ENCODE data around the gene LURAP1L. TPM values are rescaled to one million over a fixed set of nuclear protein-coding genes. Genes with fewer than 3 reads are reported as not detected.

The LURAP1L gene
- total RNA-seq, 2 donors from 2014 or later, result 0.24 to 1.3 TPM

DNA sequence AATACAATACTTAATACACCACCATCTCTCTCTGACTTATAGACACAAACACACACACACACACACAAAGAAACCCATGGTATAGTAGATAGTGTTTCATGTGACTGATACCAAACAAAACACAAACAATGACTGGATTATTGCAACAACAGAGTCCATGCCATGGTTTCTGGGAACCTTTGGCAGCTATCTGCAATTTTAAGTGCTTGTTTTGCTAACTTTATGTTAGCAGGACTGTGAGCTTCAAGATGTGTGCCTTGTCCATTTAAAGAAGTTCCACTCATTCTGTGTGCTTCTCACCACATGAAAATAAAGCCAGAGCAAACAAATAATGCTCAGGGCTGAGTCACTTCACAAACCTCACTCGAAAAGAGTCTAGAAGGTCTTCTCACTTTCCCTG lies 15.1 kb upstream of the LURAP1L start:
- no peaks in the 10 kb centered on the region for H3K27me3 Mint-ChIP-seq (ENCODE audit: insufficient read depth)
- 91% methylated on average over 1 of the region's 1 CpG; no CpG with 5 or more reads in 1 of the 2 experiments for WGBS, 2 experiments (ENCODE audit: insufficient coverage in 1 of 2, insufficient read length in 1 of 2)
- no peaks in the 10 kb centered on the region for H3K27me3 ChIP-seq (ENCODE audit: control insufficient read depth, insufficient read depth, low read length, poor library complexity, severe bottlenecking)
- H3K27ac Mint-ChIP-seq, result no peak overlapping the region
- H3K9me3 ChIP-seq (ENCODE audit: control insufficient read depth, low read length), result no peaks in the 10 kb centered on the region
- peaks cover 10% of the 10 kb centered on the region for H3K4me1 ChIP-seq (ENCODE audit: control insufficient read depth, insufficient read depth, low read length)
- H3K9ac ChIP-seq (ENCODE audit: extremely low read depth, low read length, poor library complexity, severe bottlenecking), result no peak overlapping the region
- H3K36me3 Mint-ChIP-seq (ENCODE audit: low read depth), result no peaks in the 10 kb centered on the region
- H3K4me3 Mint-ChIP-seq, result no peak overlapping the region
- no peak overlapping the region for H3K4me3 ChIP-seq (ENCODE audit: low read length)
- H3K9me3 Mint-ChIP-seq, result no peaks in the 10 kb centered on the region
- H3K27ac ChIP-seq (ENCODE audit: low read depth, low read length), result no peak overlapping the region
- TF ChIP-seq CTCF (conservative IDR thresholded peaks at IDR 0.05), result no peak
- no peak for DNase-seq
- no peaks in the 10 kb centered on the region for H3K36me3 ChIP-seq (ENCODE audit: control insufficient read depth, insufficient read depth, low read length)
- H3K4me1 Mint-ChIP-seq, result peaks cover 21% of the 10 kb centered on the region

DNA sequence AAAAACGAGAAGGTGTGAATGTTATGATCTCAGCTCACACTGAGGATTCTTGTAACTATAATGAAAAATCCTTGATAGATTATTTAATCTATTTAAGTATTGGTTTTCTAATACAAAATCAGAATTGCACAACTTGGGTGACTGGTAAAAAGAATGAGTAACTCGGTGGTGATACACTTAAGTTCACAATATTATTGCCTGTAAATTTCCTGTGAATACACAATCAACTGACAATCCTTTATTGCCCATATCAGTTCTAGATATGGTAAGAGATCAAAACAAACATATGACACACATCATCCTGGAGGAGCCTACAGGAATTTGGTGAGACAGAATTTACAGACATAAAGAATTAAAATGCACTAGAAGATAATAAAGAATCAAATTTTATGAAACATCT lies 14.1 kb upstream of the LURAP1L start:
- WGBS, 2 experiments (ENCODE audit: insufficient coverage in 1 of 2, insufficient read length in 1 of 2), result no CpG with 5 or more reads among the region's 2 CpGs
- no peak overlapping the region for H3K4me3 Mint-ChIP-seq

DNA sequence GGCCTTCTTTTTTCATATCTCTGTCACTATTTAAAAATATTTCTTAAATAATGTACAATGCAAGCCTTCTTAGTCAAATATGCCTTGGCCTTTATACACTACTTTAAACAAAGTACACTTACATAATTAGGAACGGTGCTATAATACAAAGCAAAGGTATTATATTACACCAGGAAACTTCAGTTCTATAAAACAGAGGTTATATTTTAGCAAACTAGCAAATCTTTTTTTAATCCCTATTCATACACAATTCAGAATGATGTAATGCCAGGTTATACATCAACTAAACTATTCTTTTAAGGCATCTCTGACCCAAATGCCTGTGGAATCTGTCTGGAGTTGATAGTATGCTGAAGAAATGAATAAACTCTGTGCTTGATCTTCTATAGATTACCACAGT lies 10.7 kb upstream of the LURAP1L start:
- Histone ChIP-seq H3K36me3 (ENCODE audit: control insufficient read depth, insufficient read depth, low read length) (no peaks in the 10 kb centered on the region), H3K27me3 (ENCODE audit: control insufficient read depth, insufficient read depth, low read length, poor library complexity, severe bottlenecking) (no peaks in the 10 kb centered on the region), H3K9me3 (ENCODE audit: control insufficient read depth, low read length) (no peaks in the 10 kb centered on the region), H3K4me3 (ENCODE audit: low read length) (no peak overlapping the region), H3K9ac (ENCODE audit: extremely low read depth, low read length, poor library complexity, severe bottlenecking) (no peak overlapping the region), H3K4me1 (ENCODE audit: control insufficient read depth, insufficient read depth, low read length) (peaks cover 10% of the 10 kb centered on the region), H3K27ac (ENCODE audit: low read depth, low read length) (no peak overlapping the region)
- Mint-ChIP-seq H3K9me3 (no peaks in the 10 kb centered on the region), H3K27ac (no peak overlapping the region), H3K36me3 (ENCODE audit: low read depth) (no peaks in the 10 kb centered on the region), H3K4me1 (peaks cover 14% of the 10 kb centered on the region), H3K27me3 (ENCODE audit: insufficient read depth) (no peaks in the 10 kb centered on the region), H3K4me3 (no peak overlapping the region)
- 96% methylated on average over 1 of the region's 1 CpG; no CpG with 5 or more reads in 1 of the 2 experiments for WGBS, 2 experiments (ENCODE audit: insufficient coverage in 1 of 2, insufficient read length in 1 of 2)
- TF ChIP-seq CTCF (conservative IDR thresholded peaks at IDR 0.05), result no peak
- DNase-seq, result no peak

More for the DNA sequence above, 14.1 kb upstream of the LURAP1L start:
- Mint-ChIP-seq H3K27me3 (ENCODE audit: insufficient read depth) (no peaks in the 10 kb centered on the region), H3K36me3 (ENCODE audit: low read depth) (no peaks in the 10 kb centered on the region), H3K9me3 (no peaks in the 10 kb centered on the region), H3K27ac (no peak overlapping the region), H3K4me1 (peaks cover 21% of the 10 kb centered on the region)
- no peaks in the 10 kb centered on the region for H3K27me3 ChIP-seq (ENCODE audit: control insufficient read depth, insufficient read depth, low read length, poor library complexity, severe bottlenecking)
- H3K9ac ChIP-seq (ENCODE audit: extremely low read depth, low read length, poor library complexity, severe bottlenecking), result no peak overlapping the region
- no peak overlapping the region for H3K4me3 ChIP-seq (ENCODE audit: low read length)
- no peak overlapping the region for H3K27ac ChIP-seq (ENCODE audit: low read depth, low read length)
- TF ChIP-seq CTCF (conservative IDR thresholded peaks at IDR 0.05), result no peak
- H3K9me3 ChIP-seq (ENCODE audit: control insufficient read depth, low read length), result no peaks in the 10 kb centered on the region
- no peak for DNase-seq
- H3K4me1 ChIP-seq (ENCODE audit: control insufficient read depth, insufficient read depth, low read length), result peaks cover 10% of the 10 kb centered on the region
- no peaks in the 10 kb centered on the region for H3K36me3 ChIP-seq (ENCODE audit: control insufficient read depth, insufficient read depth, low read length)

Measured in endodermal cell (in vitro differentiated cells).